Raji (cell line): ENCODE results near the gene VCL.

Experiments used
- POLR2A ChIP-seq: IDR thresholded peaks from 2 replicates; pipeline ENCODE4 v1.6.1; 2011; ENCODE audit warnings: low read depth, low read length, control low read depth; ENCODE audit not compliant: insufficient read depth

The VCL gene

DNA sequence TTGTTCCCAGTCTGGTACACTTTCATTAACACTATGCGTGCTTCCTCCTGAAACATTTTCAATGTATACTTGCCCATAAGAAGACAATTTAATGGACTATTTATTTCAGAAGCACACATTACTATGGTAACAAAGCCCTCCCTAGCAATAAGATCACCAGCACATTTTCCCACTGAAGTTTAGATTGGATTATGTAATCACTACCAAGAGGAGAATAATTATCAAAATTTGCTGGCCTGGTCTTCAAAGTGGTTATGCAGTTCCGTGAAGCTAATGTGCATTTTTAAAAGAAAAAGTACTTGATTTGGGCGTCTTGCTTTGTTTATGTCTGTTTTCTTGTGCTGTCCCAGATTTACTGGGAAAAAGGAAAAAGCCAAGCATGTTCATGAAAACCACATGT, 90.8 kb downstream of the VCL start:
- no peak for TF ChIP-seq POLR2A

DNA sequence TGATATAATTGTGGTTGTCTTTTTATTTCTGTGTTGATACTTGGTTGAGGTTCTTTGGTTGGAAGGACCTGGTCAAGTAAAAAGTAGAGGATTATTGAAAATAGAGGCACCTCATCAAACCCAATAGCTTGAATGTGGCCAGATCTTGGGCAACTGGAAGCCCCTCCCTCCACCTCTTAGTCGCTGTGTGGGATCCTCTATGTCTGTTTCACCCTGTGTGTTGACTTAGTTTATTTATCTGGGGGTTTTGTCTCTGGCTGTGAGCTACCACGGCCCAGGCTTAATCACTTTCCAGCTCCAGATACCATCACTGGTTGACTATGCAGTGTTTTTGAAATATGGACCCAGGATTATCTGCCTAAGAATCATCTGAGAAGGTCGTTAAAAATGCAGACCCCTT, 94.5 kb downstream of the VCL start:
- TF ChIP-seq POLR2A: no peak

DNA sequence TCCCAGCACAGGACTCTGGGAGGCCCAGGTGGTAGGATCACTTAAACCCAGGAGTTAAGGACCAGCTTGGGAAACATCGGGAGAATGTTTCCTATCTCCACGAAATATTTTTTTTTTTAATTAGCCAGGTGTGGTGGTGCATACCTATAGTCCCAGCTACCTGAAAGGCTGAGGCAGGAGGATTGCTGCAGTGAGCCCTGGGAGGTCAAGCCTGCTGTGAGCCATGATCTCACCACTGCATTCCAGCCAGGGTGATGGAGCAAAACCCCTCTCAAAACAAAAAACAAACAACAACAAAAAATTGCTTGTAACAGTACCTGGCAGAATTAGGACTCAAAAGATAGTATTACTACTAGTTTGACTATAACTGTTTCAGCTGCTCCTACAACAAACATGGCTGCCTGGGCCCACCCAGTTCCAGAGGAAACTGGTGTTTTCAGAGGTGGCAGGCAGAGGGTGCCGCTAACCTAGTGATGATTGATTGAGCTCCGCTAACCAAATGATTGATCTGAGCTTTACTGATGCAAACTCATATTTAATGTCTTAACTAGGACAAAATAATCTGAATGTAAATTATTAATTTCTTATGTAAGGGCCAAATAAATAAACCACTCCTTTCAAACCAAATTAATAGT, 95.7 kb downstream of the VCL start:
- no peak for TF ChIP-seq POLR2A

DNA sequence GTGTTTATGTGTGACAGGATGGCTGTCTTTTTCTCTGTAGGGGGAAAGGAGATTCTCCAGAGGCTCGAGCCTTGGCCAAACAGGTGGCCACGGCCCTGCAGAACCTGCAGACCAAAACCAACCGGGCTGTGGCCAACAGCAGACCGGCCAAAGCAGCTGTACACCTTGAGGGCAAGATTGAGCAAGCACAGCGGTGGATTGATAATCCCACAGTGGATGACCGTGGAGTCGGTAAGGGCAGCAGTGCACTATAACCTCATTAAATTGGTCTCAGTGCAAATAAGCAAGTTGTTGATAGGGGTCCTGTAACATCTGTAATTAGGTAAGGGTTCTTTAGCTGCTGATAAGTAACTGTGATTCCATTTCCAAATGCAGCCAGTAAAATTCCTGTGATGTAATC, 96.3 kb downstream of the VCL start:
- TF ChIP-seq POLR2A: no peak

DNA sequence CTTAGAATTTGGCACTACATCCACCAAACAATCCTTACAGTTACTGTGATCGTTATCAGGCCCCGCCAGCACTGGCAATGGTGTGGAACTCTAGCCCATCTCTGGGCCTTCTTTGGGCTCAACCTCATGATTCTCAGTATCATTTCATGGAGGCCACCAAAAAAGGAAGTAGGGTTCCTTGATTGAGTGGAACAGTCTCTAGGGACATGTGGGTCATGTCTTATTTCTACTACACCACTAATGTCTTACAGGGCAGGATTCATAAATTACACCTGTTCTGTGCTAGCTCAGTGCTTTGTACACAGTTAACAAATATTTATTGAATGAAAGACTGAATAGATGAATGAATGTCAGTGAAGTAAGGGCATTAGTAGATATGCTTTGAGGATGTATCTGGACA, 98.9 kb downstream of the VCL start:
- TF ChIP-seq POLR2A: no peak

DNA sequence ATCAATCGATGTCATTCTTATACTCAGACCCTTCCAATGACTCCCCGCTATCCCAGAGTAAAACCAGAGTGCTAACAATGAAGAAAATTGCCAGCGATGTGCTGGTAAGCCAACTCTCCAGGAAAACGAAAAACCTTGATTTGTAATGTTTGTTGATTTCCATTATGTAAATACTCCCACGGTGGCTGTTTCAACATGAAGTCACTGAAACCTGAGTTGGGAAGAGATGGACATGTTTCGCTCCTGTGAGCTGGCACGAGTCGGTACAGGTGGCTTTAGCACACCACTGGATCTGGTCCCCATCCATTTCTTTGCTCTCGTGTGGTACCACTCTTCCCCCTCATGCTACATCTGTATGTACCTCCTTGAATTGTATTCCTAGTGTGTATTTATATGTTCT, 99.9 kb downstream of the VCL start:
- no peak for TF ChIP-seq POLR2A

DNA sequence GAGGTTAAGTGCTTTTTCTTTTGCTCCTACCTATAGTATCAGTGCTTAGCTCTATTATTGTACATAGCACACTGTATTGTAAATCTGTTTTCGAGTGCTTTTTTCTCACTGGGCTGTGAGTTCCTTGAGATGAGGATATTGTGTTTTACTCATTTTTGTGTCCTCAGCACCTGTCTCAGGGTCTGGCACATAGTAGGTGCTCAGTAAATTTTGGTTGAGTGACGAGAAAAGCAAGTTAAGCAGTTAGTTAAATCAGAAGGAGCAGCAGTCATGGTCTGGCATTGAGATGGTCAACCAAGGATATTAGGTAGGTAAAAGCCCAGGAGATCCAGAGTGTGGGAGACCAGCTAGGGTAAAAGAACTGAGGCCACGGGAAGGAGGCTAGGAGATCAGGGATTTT, 101.5 kb downstream of the VCL start:
- TF ChIP-seq POLR2A: no peak

DNA sequence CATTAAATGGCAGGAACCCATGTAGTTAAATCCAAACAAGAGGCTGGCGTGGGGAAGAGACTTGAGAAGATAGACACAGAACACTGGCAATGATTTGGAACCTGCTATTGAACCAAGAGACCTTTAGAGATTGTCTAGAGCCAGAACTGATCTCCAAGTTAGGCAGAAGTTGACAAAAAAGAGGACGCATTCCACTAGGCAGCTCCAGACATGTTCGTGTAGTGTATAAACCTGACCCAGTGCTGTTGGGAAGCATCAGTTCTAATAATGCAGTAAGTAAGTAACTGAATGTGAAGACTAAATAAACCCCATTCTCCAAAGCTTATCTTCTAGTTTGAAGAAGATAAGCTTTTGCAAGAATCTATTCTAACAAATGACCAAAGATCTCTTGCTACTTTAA, 101.9 kb downstream of the VCL start:
- no peak for TF ChIP-seq POLR2A

DNA sequence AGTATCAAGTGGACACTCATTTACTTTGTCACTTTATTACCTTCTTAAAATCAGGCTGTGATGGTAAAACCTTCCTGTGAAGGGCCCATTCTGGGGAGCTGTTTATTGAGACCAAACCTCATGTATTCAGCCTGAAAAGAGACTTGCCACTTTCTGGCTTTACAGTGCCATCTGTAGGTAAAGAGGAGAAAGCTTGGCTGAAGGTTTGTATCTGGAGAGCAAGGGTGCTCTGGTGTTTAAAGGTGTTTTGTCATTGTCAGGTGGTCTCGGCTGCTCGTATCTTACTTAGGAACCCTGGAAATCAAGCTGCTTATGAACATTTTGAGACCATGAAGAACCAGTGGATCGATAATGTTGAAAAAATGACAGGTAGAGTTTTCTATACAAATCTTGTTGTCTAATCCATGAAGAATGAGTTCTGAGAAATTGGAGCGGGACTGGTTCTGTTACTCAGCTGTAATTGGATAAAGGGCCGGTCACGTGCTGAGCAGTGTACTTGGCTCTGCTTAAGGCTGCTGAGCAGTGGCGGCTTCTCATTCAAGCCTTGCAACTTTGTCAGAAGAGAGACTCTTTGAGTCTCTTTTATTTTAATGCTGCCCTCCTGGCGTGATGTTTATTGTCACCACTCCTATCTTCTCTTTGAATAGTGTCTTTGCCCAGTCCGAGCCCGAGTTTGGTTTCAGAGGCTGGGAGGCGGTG, 105.8 kb downstream of the VCL start:
- no peak for TF ChIP-seq POLR2A

DNA sequence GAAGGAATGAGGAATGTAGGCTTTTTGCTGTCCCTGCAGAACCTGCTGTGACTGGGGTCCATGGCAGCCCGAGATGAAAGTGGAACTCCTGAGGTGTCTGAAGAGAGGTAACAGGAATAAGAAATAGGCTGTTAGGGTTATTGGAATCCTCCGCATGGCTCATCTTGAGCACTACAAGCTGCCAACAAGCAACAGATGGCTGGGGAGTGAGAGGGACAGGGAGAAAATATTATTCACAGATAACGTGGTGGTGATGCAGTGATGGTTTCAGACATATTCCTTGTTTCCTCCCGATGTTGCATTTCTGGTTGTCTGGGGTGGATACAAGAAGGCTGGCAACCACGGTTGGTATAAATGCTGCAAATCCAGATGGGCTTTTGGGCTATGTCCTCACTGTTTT, 106.6 kb downstream of the VCL start:
- no peak for TF ChIP-seq POLR2A

DNA sequence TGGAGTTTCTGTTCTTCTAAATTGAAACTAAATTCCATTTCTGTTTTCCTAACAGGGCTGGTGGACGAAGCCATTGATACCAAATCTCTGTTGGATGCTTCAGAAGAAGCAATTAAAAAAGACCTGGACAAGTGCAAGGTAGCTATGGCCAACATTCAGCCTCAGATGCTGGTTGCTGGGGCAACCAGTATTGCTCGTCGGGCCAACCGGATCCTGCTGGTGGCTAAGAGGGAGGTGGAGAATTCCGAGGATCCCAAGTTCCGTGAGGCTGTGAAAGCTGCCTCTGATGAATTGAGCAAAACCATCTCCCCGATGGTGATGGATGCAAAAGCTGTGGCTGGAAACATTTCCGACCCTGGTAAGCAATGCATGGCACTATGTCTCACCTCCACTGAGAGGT, 107.1 kb downstream of the VCL start:
- TF ChIP-seq POLR2A: no peak

DNA sequence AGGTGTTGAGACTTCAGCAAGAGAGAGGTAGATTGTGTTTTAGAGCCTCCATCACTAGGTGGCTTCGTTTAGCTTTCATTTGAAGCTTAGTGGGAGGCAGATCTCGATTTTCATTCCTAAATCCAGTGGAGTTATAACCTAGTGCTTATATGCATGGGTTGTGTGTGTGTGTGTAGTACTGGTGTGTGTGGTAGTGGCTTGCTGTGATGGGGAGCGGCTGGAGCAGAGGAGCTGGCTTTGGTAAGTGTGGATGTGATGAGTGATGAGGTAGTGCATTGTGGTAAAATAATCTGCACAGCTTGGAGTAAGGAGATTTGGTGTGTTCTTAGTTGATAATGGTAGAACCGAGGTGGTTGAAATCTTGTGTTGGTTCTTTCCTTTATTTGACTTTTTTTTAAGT, 109.5 kb downstream of the VCL start:
- TF ChIP-seq POLR2A: no peak

DNA sequence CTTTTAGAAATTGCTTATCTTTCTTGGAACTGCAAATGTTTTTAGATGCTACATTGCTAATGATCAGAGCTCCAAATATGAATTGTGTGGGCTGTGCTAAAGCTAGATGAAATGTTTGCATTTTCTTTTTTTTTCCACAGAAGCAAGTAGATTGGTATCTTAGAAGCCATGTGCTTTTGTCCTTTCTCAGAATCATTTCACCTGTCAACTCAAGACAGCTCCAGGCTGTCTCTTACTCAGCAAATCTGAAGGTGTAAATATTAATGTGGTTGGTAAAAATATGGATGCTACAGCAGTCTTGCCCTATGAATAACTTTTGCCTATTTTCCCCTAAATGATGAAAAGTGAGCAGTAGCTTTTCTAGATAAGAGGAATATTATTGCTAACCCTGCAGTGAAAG, 111.5 kb downstream of the VCL start:
- no peak for TF ChIP-seq POLR2A

DNA sequence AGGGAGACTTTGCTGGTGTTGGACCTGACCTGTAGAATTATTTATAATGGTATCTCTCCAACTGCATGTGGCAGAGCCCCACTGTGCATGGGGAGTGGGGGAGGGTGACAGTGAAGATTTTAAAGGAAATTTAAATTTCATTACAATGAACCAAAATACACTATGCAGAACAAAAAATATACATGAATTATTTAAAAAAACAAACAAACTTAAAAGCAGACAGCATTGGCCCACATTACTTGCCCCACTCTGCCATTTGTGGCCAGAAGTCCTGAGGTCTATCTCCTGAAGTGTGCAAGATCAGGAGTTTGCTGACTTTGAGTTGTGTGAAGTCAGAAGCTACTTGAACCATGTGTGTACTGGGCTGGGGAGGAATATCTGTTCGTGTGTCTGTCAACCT, 112.2 kb downstream of the VCL start:
- no peak for TF ChIP-seq POLR2A

DNA sequence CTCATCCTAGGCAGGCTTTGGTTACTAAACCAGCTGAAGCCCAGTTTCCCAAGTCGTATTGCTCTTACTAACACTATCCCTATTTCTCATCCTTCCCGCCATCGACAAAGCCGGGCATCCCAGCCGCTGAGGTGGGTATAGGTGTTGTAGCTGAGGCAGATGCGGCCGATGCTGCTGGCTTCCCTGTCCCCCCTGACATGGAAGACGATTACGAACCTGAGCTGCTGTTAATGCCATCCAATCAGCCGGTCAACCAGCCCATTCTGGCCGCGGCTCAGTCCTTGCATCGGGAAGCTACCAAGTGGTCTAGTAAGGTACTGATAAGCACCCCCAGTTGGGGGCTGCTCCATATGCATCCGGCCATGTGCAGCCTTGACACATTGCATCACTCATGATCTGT, 113.9 kb downstream of the VCL start:
- no peak for TF ChIP-seq POLR2A

DNA sequence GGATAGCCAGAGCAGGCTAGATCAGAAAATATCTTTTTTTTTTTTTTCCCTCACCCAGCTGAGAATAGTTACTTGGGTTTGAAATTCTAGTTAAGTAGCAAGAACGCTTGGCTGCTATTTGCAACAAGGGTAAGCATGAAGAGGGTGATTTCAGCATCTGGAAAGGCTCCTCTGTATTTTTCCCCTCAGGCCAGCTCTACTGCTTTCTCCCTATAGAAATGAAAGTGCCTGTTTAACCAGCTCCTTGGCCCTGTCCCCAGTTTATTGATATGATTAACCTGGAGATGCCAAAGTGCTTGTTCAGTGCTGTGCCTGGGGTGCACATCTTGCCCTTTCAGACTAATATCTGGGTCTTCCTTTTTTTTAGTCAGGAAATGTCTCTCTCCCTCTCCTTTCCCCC, 115.6 kb downstream of the VCL start:
- TF ChIP-seq POLR2A: no peak

DNA sequence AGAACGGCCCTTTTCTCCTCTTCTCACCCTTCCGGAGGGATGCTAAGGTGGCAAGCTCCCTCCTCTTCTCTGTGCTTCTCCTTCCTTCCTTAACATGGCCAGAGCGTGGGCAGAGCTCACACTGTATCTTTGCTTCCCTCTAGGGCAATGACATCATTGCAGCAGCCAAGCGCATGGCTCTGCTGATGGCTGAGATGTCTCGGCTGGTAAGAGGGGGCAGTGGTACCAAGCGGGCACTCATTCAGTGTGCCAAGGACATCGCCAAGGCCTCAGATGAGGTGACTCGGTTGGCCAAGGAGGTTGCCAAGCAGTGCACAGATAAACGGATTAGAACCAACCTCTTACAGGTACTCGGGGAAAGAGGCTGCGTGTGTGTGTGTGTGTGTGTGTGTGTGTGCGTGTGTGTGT, 116.1 kb downstream of the VCL start:
- no peak for TF ChIP-seq POLR2A
